ENCODE data around the gene MIP. TPM values are rescaled to one million over a fixed set of nuclear protein-coding genes. Genes with fewer than 3 reads are reported as not detected.

Gene MIP
- polyA plus RNA-seq, 3 donors = not detected

DNA sequence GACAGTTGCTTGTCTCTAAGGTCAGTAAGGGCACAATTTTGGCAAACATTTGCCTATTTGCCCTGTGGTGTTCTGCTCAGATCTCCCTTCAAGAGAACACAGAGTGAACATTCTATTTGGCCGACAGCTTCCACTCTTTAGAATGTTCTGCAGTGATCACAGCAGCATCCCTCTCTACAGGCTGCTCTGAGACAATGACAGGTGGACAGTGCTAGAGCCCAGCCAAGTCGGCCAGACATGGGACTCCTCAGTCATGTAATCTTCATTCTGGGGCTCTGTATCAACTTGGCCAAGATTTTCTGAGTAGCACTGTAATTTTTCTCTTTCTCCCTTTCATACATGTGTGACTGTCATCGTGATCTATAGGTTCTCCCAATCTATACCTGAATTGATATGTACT lies 40.1 kb downstream of the MIP start:
- Histone ChIP-seq H3K9me3 (replicated peaks in 1 of 2; ENCODE audit: control insufficient read depth in 1 of 2, insufficient read depth in 1 of 2, low read length in 2 of 2) (no peaks in the 10 kb centered on the region), H2AFZ (ENCODE audit: insufficient read depth, low read depth, low read length, poor library complexity, severe bottlenecking) (no peak overlapping the region), H3K9ac (ENCODE audit: insufficient read depth, low read length, poor library complexity, severe bottlenecking) (no peak overlapping the region), H3K4me3 (replicated peaks in 1 of 3; ENCODE audit: low read depth in 2 of 3, low read length in 3 of 3) (no peak overlapping the region), H3K36me3 (replicated peaks in 1 of 2; ENCODE audit: control insufficient read depth in 1 of 2, insufficient read depth in 2 of 2, low read length in 2 of 2) (peaks cover 9 to 29% of the 10 kb centered on the region in 2 donors), H4K20me1 (ENCODE audit: insufficient read depth, low read length) (no peaks in the 10 kb centered on the region), H3K4me1 (ENCODE audit: control insufficient read depth in 1 of 2, insufficient read depth in 2 of 2, low read length in 2 of 2) (no peaks in the 10 kb centered on the region), H3K79me2 (ENCODE audit: insufficient read depth, low read length) (no peaks in the 10 kb centered on the region), H3K27me3 (ENCODE audit: control insufficient read depth in 2 of 2, insufficient read depth in 2 of 2, low read length in 2 of 2) (no peaks in the 10 kb centered on the region), H3K4me2 (replicated peaks; ENCODE audit: extremely low read depth, low read length, poor library complexity, severe bottlenecking) (no peak overlapping the region), H3K27ac (ENCODE audit: low read depth in 1 of 2, low read length in 2 of 2) (no peak overlapping the region)
- peaks cover 0 to 3% (median 0%) of the 10 kb centered on the region in 7 donors for H3K9me3 Mint-ChIP-seq
- no peak for DNase-seq
- peaks cover 0 to 3% (median 0%) of the 10 kb centered on the region in 3 donors for H3K27me3 Mint-ChIP-seq (ENCODE audit: low read depth in 3 of 3)
- H3K4me3 Mint-ChIP-seq = no peak overlapping the region
- TF ChIP-seq, protein P1, sequence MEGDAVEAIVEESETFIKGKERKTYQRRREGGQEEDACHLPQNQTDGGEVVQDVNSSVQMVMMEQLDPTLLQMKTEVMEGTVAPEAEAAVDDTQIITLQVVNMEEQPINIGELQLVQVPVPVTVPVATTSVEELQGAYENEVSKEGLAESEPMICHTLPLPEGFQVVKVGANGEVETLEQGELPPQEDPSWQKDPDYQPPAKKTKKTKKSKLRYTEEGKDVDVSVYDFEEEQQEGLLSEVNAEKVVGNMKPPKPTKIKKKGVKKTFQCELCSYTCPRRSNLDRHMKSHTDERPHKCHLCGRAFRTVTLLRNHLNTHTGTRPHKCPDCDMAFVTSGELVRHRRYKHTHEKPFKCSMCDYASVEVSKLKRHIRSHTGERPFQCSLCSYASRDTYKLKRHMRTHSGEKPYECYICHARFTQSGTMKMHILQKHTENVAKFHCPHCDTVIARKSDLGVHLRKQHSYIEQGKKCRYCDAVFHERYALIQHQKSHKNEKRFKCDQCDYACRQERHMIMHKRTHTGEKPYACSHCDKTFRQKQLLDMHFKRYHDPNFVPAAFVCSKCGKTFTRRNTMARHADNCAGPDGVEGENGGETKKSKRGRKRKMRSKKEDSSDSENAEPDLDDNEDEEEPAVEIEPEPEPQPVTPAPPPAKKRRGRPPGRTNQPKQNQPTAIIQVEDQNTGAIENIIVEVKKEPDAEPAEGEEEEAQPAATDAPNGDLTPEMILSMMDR (IDR thresholded peaks at IDR 0.05) = no peak
- no peak overlapping the region for H3K27ac Mint-ChIP-seq
- peaks cover 29 to 45% of the 10 kb centered on the region in 2 donors for H3K36me3 Mint-ChIP-seq
- intact Hi-C loops (cut with micrococcal nuclease) = no loop called here
- WGBS (ENCODE audit: insufficient coverage) = 100% methylated on average over 1 of the region's 3 CpGs
- H3K4me1 Mint-ChIP-seq = no peaks in the 10 kb centered on the region

DNA sequence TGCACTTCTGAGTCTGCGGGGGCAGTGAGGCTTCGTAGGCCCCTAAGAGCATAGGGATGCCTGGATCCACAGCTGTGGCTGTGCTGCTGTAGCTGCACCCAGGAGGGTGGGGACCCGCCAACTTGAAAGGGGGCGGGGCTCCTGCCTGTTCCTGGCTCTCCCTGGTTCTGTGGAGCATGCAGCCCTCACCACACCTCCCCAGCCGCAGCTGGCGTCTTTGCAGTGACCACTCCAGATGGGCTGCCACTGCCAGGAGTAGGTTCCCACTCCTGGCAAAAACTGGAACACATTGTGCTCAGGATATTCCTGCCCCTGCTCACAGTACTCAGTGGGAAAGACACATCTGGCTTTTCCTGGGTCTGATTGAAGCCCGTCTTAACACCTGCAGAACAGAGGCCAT lies 41.1 kb downstream of the MIP start:
- Histone ChIP-seq H3K4me3 (replicated peaks in 1 of 3; ENCODE audit: low read depth in 2 of 3, low read length in 3 of 3) (no peak overlapping the region), H3K9ac (ENCODE audit: insufficient read depth, low read length, poor library complexity, severe bottlenecking) (no peak overlapping the region), H3K27me3 (ENCODE audit: control insufficient read depth in 2 of 2, insufficient read depth in 2 of 2, low read length in 2 of 2) (no peaks in the 10 kb centered on the region), H3K79me2 (ENCODE audit: insufficient read depth, low read length) (no peaks in the 10 kb centered on the region), H3K9me3 (replicated peaks in 1 of 2; ENCODE audit: control insufficient read depth in 1 of 2, insufficient read depth in 1 of 2, low read length in 2 of 2) (no peaks in the 10 kb centered on the region), H3K4me2 (replicated peaks; ENCODE audit: extremely low read depth, low read length, poor library complexity, severe bottlenecking) (no peak overlapping the region), H3K27ac (ENCODE audit: low read depth in 1 of 2, low read length in 2 of 2) (no peak overlapping the region), H3K36me3 (replicated peaks in 1 of 2; ENCODE audit: control insufficient read depth in 1 of 2, insufficient read depth in 2 of 2, low read length in 2 of 2) (peaks cover 8 to 26% of the 10 kb centered on the region in 2 donors), H4K20me1 (ENCODE audit: insufficient read depth, low read length) (no peaks in the 10 kb centered on the region), H2AFZ (ENCODE audit: insufficient read depth, low read depth, low read length, poor library complexity, severe bottlenecking) (no peak overlapping the region), H3K4me1 (ENCODE audit: control insufficient read depth in 1 of 2, insufficient read depth in 2 of 2, low read length in 2 of 2) (no peaks in the 10 kb centered on the region)
- Mint-ChIP-seq H3K9me3 (peaks cover 0 to 3% (median 0%) of the 10 kb centered on the region in 7 donors), H3K4me3 (no peak overlapping the region), H3K27ac (no peak overlapping the region), H3K4me1 (no peaks in the 10 kb centered on the region), H3K27me3 (ENCODE audit: low read depth in 3 of 3) (peaks cover 0 to 3% (median 0%) of the 10 kb centered on the region in 3 donors), H3K36me3 (peaks cover 25 to 38% of the 10 kb centered on the region in 2 donors)
- WGBS (ENCODE audit: insufficient coverage) = 96% methylated on average over 6 of the region's 7 CpGs
- no peak for DNase-seq
- intact Hi-C loops (cut with micrococcal nuclease) = no loop called here
- TF ChIP-seq, protein P1 (IDR thresholded peaks at IDR 0.05) = no peak
